Mammary epithelial cell (primary cell): ENCODE results near the gene PIGR.

Experiments used
- CTCF ChIP-seq, 2 donors: IDR thresholded peaks in 1 of 2; conservative IDR thresholded peaks in 1 of 2; 2 replicates each; pipeline ENCODE4 v1.5.1; 2011 to 2012; ENCODE audit warnings: inconsistent platforms in 2 of 2, low read length in 2 of 2, mild to moderate bottlenecking in 2 of 2, control low read depth in 1 of 2, low read depth in 1 of 2; ENCODE audit not compliant: insufficient read depth in 1 of 2; ENCODE audit errors: extremely low read depth in 1 of 2
- EZH2 ChIP-seq: IDR thresholded peaks from 2 replicates; pipeline ENCODE4 v1.6.1; 2012; ENCODE audit warnings: low read length, inconsistent platforms, borderline replicate concordance

GRCh38 chr1:206945779-206946178, 487 bp downstream of the PIGR start:
- TF ChIP-seq CTCF (conservative IDR thresholded peaks at IDR 0.05 in 1 of 2, IDR thresholded peaks at IDR 0.05 in 1 of 2; ENCODE audit: extremely low read depth in 1 of 2, insufficient read depth in 1 of 2, low read depth in 1 of 2, low read length in 2 of 2) (no peak), EZH2 (no peak)
